GM10266 (cell line): ENCODE data around the gene CD34.

Experiments
- DNase-seq: peaks from one replicate; pipeline ENCODE4 v3.0.0; 2012; ENCODE audit errors: extremely low spot score
- TF ChIP-seq, protein P1 (sequence below): IDR thresholded peaks from 2 replicates; pipeline ENCODE4 v1.5.1; 2012; ENCODE audit warnings: mild to moderate bottlenecking, low read depth; ENCODE audit not compliant: control insufficient read depth, insufficient read depth; ENCODE audit errors: missing control alignments

The CD34 gene

DNA sequence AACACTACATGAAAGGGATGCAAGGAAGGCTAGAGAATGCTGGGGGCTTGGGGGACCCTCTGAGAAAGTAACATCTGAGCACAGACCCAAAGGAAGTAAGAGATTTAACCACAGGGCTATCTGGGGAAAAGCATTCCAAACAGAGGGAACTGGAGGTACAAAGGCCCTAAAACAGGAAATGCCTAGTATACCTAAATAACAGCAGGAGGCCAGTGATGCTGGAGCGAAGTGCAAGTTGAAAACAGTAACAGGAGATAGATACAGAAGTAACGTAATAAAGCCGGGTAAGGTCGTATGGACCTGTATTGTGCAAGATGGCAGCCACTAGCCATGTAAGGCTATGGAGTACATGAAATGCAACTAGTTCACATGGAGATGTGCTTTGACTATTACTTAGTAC is 52.1 kb downstream of the CD34 start:
- DNase-seq: no peak
- TF ChIP-seq, protein P1, sequence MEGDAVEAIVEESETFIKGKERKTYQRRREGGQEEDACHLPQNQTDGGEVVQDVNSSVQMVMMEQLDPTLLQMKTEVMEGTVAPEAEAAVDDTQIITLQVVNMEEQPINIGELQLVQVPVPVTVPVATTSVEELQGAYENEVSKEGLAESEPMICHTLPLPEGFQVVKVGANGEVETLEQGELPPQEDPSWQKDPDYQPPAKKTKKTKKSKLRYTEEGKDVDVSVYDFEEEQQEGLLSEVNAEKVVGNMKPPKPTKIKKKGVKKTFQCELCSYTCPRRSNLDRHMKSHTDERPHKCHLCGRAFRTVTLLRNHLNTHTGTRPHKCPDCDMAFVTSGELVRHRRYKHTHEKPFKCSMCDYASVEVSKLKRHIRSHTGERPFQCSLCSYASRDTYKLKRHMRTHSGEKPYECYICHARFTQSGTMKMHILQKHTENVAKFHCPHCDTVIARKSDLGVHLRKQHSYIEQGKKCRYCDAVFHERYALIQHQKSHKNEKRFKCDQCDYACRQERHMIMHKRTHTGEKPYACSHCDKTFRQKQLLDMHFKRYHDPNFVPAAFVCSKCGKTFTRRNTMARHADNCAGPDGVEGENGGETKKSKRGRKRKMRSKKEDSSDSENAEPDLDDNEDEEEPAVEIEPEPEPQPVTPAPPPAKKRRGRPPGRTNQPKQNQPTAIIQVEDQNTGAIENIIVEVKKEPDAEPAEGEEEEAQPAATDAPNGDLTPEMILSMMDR: no peak

DNA sequence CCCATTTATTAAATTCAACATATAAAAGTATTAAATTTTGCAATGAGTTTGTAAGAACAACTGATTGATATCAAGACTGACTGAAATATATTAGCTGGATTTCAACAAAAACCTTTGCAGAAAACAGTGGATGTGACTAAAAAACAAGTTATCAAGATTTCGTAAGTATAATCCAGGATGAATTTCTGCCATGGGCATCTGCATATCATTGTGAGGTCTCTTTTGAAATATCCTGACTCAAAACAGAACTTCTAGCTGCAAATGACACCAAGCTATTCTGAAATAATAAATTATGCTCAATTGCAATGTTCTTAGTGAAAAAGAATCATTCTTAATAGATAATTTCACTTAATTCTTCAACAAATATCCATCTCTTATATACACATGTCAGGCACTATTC is 52.6 kb downstream of the CD34 start:
- no peak for DNase-seq
- TF ChIP-seq, protein P1: no peak

DNA sequence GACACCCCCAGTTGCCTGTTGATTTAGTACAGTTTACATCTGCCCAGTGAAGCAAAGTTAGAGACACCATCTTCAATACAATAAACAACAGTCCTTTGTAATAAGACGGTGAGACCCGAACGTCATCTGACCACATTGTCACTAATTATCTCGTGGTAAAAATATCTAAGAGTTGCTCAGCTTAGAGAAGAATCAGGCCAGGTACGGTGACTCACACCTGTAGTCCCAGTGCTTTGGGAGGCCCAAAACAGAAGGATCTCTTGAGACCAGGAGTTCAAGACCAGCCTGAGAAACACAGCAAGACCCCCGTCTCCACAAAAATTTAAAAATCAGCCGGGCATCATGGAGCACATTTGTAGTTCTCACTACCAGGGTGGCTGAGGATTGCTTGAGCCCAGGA is 53.5 kb downstream of the CD34 start:
- no peak for DNase-seq
- TF ChIP-seq, protein P1: no peak

DNA sequence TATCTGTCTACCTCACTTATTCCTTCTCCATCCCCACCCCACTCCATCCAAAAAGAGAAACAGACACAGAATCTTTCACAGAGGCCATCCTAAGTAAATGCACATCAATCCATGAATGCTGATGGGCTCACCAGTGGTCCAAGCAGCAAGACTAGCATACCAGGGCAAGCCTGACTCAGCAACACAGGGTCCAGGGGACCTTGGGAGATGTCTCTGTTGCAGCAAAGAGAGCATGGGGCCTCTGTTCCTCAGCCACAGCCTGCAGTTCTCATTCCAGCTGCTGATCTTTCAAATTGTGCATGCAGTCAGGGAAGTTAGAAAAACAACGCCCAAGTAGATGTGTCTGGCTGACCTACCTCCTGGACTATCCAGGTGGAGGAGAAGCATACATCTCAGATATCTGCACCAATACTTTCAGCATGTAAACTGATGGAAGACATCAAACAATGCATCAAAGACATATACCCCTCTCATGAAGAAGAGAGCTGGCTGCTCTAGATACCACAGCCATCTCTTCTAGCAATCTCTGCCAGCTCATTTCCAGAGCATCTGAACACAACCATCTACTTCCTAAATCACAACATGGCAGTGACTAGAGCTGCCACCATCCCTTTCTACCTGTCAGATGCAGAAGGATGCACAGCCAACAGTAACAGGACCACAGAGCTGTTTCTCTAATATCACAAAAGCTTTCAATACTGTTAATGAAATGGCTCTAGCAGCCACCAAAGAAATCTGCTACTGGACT is 54.5 kb downstream of the CD34 start:
- TF ChIP-seq, protein P1: no peak
- no peak for DNase-seq

DNA sequence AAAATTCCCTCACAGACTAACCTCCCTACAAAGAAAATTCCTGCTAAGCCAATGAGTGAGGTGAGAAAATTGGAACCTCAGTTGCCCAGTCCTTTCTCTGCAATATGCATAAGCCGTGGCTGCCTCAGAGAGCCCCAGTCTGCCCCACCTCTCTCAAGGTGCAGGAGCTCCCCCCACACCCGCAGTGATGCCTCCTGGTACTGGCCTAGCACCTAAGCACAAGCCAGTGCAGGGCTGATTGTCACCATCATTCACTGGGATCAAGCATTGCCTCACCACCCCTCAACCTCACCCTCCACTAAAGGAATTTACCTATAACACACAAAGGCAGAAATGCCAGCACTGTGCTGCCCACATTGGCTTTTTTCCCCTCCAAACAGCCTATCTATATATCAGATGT is 56.9 kb downstream of the CD34 start:
- TF ChIP-seq, protein P1: no peak
- DNase-seq: no peak

DNA sequence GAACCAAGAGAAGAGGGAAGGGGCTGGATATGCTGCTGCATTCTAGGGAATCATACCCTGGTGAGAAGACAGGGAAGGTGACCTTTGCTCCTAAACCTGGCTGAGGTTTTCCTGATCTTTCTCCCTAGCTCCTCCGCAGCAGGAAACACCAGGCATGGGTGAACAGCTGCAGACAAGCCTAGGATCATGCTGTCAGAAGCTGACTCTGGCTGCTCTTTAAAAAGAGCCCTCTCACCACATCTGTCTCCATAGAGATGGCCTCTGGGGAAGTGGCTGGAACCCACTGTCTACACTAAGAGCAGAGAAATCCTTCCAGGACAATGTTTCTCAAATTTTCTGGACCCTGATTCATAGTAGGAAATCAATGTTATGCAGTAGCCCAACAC is 57.6 kb downstream of the CD34 start:
- DNase-seq: no peak
- TF ChIP-seq, protein P1: no peak

DNA sequence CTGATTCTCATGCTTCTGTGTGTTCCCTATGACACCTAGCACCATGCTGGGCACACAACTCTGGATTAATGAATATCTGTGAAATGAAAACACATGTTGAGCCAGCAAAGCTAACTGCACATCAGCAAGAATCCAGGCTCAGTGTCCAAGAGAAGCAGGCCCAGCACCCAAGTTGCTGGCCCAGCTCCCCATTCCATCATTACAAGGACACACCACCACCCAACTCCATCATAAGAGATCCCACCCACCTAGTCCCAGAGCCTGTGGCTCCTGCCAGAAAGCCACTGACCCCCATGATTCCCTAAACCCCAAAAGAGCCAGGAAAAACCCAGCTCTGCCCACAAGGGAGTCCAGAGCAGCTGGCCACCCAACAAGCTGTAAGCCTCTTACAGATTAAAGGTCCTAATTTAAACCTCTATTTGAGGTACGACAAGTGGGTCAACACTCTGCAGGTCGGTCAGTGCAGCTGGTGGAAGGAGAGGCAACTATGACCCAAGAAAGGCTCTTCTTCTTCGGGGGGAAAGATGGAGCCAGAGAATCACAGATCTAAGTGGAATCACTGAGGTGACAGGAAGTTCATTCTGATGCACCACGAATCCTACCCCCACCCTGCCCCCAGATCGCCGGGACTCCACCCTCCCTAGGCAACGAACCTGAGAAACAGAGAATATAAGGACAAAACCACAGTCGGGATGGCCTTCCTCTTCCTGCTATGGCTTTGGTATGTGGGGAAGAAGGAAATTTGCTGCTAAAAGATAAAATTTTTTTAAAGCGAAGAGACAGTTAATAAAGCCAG is 58.2 kb downstream of the CD34 start:
- TF ChIP-seq, protein P1: no peak
- DNase-seq: no peak
